ENCODE measurements around the gene TTC33. TPM values are rescaled to one million over a fixed set of nuclear protein-coding genes. Genes with fewer than 3 reads are reported as not detected.

Gene TTC33
- total RNA-seq, 6 experiments from 2014 or later: 5.6 to 9.2 (median 7.0) TPM

GRCh38 chr5:40484495-40484894, 271.3 kb downstream of the TTC33 start:
- Histone ChIP-seq H3K4me3 (no peak overlapping the region), H3K27ac (peak overlapping the region in 1 of 3 donors; percentile 8), H3K9me3 (peaks cover 0 to 3% (median 0%) of the 10 kb centered on the region in 4 donors), H3K36me3 (no peaks in the 10 kb centered on the region), H3K27me3 (no peaks in the 10 kb centered on the region), H3K4me1 (peaks cover 0 to 2% (median 0%) of the 10 kb centered on the region in 4 donors)
- WGBS (ENCODE audit: insufficient coverage, low coverage, low lambda C conversion rate, missing lambda C conversion rate): 69% methylated on average over 2 of the region's 2 CpGs
- TF ChIP-seq POLR2A (IDR thresholded peaks at IDR 0.05) (no peak), CTCF (IDR thresholded peaks at IDR 0.05) (no peak)
- no peak for ATAC-seq
- intact Hi-C loops (cut with DNase I): no loop called here
- DNase-seq: no peak

GRCh38 chr5:40483316-40483715, 272.4 kb downstream of the TTC33 start:
- H3K27ac ChIP-seq: no peak overlapping the region
- H3K4me3 ChIP-seq: no peak overlapping the region
- no peak for ATAC-seq
- intact Hi-C loops (cut with DNase I): no loop called here
- TF ChIP-seq CTCF (IDR thresholded peaks at IDR 0.05) (no peak), POLR2A (IDR thresholded peaks at IDR 0.05) (no peak)
- no peaks in the 10 kb centered on the region for H3K27me3 ChIP-seq
- H3K4me1 ChIP-seq: peaks cover 0 to 2% (median 0%) of the 10 kb centered on the region in 4 donors
- H3K9me3 ChIP-seq: peaks cover 0 to 3% (median 0%) of the 10 kb centered on the region in 4 donors
- no peaks in the 10 kb centered on the region for H3K36me3 ChIP-seq
- no peak for DNase-seq

GRCh38 chr5:40481241-40481640, 274.5 kb downstream of the TTC33 start:
- no peak overlapping the region for H3K4me3 ChIP-seq
- H3K27ac ChIP-seq: no peak overlapping the region
- no peak for DNase-seq
- no CpG with 5 or more reads among the region's 2 CpGs for WGBS (ENCODE audit: insufficient coverage, low coverage, low lambda C conversion rate, missing lambda C conversion rate)
- no peak for ATAC-seq
- H3K36me3 ChIP-seq: no peaks in the 10 kb centered on the region
- TF ChIP-seq CTCF (IDR thresholded peaks at IDR 0.05) (no peak), POLR2A (IDR thresholded peaks at IDR 0.05) (no peak)
- no peaks in the 10 kb centered on the region for H3K27me3 ChIP-seq
- H3K4me1 ChIP-seq: no peaks in the 10 kb centered on the region
- peaks cover 0 to 3% (median 0%) of the 10 kb centered on the region in 4 donors for H3K9me3 ChIP-seq
- intact Hi-C loops (cut with DNase I): no loop called here

GRCh38 chr5:40480392-40480791, 275.4 kb downstream of the TTC33 start:
- intact Hi-C loops (cut with DNase I): no loop called here
- Histone ChIP-seq H3K4me3 (no peak overlapping the region), H3K36me3 (no peaks in the 10 kb centered on the region), H3K4me1 (no peaks in the 10 kb centered on the region), H3K9me3 (peaks cover 0 to 3% (median 0%) of the 10 kb centered on the region in 4 donors), H3K27me3 (no peaks in the 10 kb centered on the region), H3K27ac (no peak overlapping the region)
- WGBS (ENCODE audit: insufficient coverage, low coverage, low lambda C conversion rate, missing lambda C conversion rate): 63% methylated on average over 2 of the region's 2 CpGs
- DNase-seq (no peak), ATAC-seq (no peak)
- TF ChIP-seq CTCF (IDR thresholded peaks at IDR 0.05): no peak
- no peak for TF ChIP-seq POLR2A (IDR thresholded peaks at IDR 0.05)

- Histone ChIP-seq H3K4me1 (no peaks in the 10 kb centered on the region), H3K27ac (no peak overlapping the region), H3K4me3 (no peak overlapping the region), H3K27me3 (no peaks in the 10 kb centered on the region), H3K9me3 (peaks cover 0 to 3% (median 0%) of the 10 kb centered on the region in 4 donors), H3K36me3 (no peaks in the 10 kb centered on the region)
- intact Hi-C loops (cut with DNase I): no loop called here
- ATAC-seq (no peak), DNase-seq (no peak)
- 30% methylated on average over 3 of the region's 3 CpGs for WGBS (ENCODE audit: insufficient coverage, low coverage, low lambda C conversion rate, missing lambda C conversion rate)
- TF ChIP-seq CTCF (IDR thresholded peaks at IDR 0.05) (no peak), POLR2A (IDR thresholded peaks at IDR 0.05) (no peak)
These were observed 275.8 kb downstream of the TTC33 start for GRCh38 chr5:40479939-40480338.

Data from right lobe of liver (tissue), 6 donors.